Suprapubic skin (tissue), 4 donors: ENCODE measurements around the gene VKORC1. TPM values are rescaled to one million over a fixed set of nuclear protein-coding genes. Genes with fewer than 3 reads are reported as not detected.

Experiments
- DNase-seq, 2 donors: peaks; one replicate each; pipeline ENCODE4 v3.0.0-alpha.2; 2019; ENCODE audit warnings: low spot score in 2 of 2
- H3K27ac ChIP-seq: fragments of 200-600 bp; sonication (generic); one replicate; pipeline ENCODE4 v1.5.1; 2019
- H3K27me3 ChIP-seq: fragments of 200-600 bp; sonication (generic); one replicate; pipeline ENCODE4 v1.5.1; 2019
- H3K36me3 ChIP-seq: fragments of 200-600 bp; sonication (generic); one replicate; pipeline ENCODE4 v1.5.1; 2019
- H3K4me1 ChIP-seq: fragments of 200-600 bp; sonication (generic); one replicate; pipeline ENCODE4 v1.5.1; 2019
- H3K4me3 ChIP-seq: fragments of 200-600 bp; sonication (generic); one replicate; pipeline ENCODE4 v1.5.1; 2019; ENCODE audit warnings: mild to moderate bottlenecking
- H3K9me3 ChIP-seq: fragments of 200-600 bp; sonication (generic); one replicate; pipeline ENCODE4 v1.5.1; 2019
- CTCF ChIP-seq, 2 donors: fragments of 200-600 bp in 1 of 2; fragments of 450-650 bp in 1 of 2; sonication (generic) in 1 of 2; IDR thresholded peaks; one replicate each; pipeline ENCODE4 v1.5.1; 2016 to 2019; ENCODE audit warnings: antibody characterized with exemption in 2 of 2, mild to moderate bottlenecking in 1 of 2, moderate library complexity in 1 of 2
- EP300 ChIP-seq: sonication (generic); formaldehyde crosslinking; IDR thresholded peaks from one replicate; pipeline ENCODE4 v1.6.1; 2017; ENCODE audit warnings: antibody characterized with exemption
- POLR2A ChIP-seq, 2 donors: fragments of 450-650 bp; IDR thresholded peaks; one replicate each; pipeline ENCODE4 v1.6.1; 2017; ENCODE audit warnings: antibody characterized with exemption in 2 of 2, mild to moderate bottlenecking in 2 of 2, moderate library complexity in 2 of 2
- POLR2AphosphoS5 ChIP-seq, 3 donors: sonication (generic); formaldehyde crosslinking; IDR thresholded peaks; one replicate each; pipeline ENCODE4 v1.6.1; 2017; ENCODE audit warnings: antibody characterized with exemption in 3 of 3
- WGBS: methylation state at CpG from one replicate; pipeline ENCODE4 v1.1.5; 2018; 5-methylcytosine and 5-hydroxymethylcytosine counted together
- total RNA-seq, 4 donors: library from RNA; depleted of rRNA; stranded (reverse); fragments of >200 nt; gene quantifications; one replicate each; pipeline ENCODE4 v1.1.0, GENCODE V29; 2016

Gene VKORC1
- total RNA-seq, 4 donors from 2014 or later: 53.8 to 79.3 (median 68.0) TPM

DNA sequence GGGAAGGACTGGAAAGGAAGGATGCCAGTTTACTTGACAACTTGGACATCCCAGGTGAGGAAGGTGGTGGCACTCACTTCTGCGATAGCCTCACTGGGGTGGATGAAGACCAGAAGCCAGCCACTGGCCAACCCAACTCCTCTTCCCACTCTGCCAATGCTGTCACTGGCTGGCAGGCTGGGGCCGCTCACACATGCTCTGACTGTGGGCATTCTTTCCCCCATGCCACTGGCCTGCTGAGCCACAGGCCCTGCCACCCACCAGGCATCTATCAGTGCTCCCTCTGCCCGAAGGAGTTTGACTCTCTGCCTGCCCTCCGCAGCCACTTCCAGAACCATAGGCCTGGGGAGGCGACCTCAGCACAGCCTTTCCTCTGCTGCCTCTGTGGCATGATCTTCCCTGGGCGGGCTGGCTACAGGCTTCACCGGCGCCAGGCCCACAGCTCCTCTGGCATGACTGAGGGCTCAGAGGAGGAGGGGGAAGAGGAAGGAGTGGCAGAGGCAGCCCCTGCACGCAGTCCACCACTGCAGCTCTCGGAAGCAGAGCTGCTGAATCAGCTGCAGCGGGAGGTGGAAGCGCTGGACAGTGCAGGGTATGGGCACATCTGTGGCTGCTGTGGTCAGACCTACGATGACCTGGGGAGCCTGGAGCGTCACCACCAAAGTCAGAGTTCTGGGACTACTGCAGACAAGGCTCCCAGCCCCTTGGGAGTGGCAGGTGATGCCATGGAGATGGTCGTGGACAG, 15.8 kb downstream of the VKORC1 start:
- TF ChIP-seq EP300 (no peak), CTCF (IDR thresholded peaks at IDR 0.05) (no peak), POLR2AphosphoS5 (IDR thresholded peaks at IDR 0.05) (no peak), POLR2A (IDR thresholded peaks at IDR 0.05) (no peak)
- Histone ChIP-seq H3K9me3 (no peaks in the 10 kb centered on the region), H3K4me3 (no peak overlapping the region), H3K4me1 (peaks cover 39% of the 10 kb centered on the region), H3K27me3 (no peaks in the 10 kb centered on the region), H3K27ac (no peak overlapping the region), H3K36me3 (peaks cover 68% of the 10 kb centered on the region)
- 94% methylated on average over 8 of the region's 15 CpGs for WGBS
- DNase-seq: no peak

GRCh38 chr16:31077592-31078396, 16.8 kb downstream of the VKORC1 start:
- Histone ChIP-seq H3K36me3 (peaks cover 61% of the 10 kb centered on the region), H3K4me1 (peaks cover 36% of the 10 kb centered on the region)
- 97% methylated on average over 15 of the region's 30 CpGs for WGBS

GRCh38 chr16:31077024-31077423, 17.6 kb downstream of the VKORC1 start:
- Histone ChIP-seq H3K27ac (no peak overlapping the region), H3K36me3 (peaks cover 54% of the 10 kb centered on the region), H3K4me3 (no peak overlapping the region), H3K9me3 (no peaks in the 10 kb centered on the region), H3K4me1 (peaks cover 38% of the 10 kb centered on the region), H3K27me3 (no peaks in the 10 kb centered on the region)
- DNase-seq: no peak
- 89% methylated on average over 8 of the region's 13 CpGs for WGBS
- TF ChIP-seq POLR2AphosphoS5 (IDR thresholded peaks at IDR 0.05): no peak

More at GRCh38 chr16:31077592-31078396, 16.8 kb downstream of the VKORC1 start:
- no peak overlapping the region for H3K4me3 ChIP-seq
- no peaks in the 10 kb centered on the region for H3K9me3 ChIP-seq
- H3K27ac ChIP-seq: no peak overlapping the region
- TF ChIP-seq EP300 (no peak), POLR2A (IDR thresholded peaks at IDR 0.05) (no peak), POLR2AphosphoS5 (IDR thresholded peaks at IDR 0.05) (no peak), CTCF (IDR thresholded peaks at IDR 0.05) (no peak)
- no peaks in the 10 kb centered on the region for H3K27me3 ChIP-seq
- DNase-seq: no peak

GRCh38 chr16:31076319-31076718, 18.3 kb downstream of the VKORC1 start:
- H3K4me3 ChIP-seq: no peak overlapping the region
- H3K36me3 ChIP-seq: peaks cover 52% of the 10 kb centered on the region
- no peak overlapping the region for H3K27ac ChIP-seq
- H3K27me3 ChIP-seq: no peaks in the 10 kb centered on the region
- H3K9me3 ChIP-seq: no peaks in the 10 kb centered on the region
- WGBS: 68% methylated on average over 14 of the region's 16 CpGs
- H3K4me1 ChIP-seq: peaks cover 38% of the 10 kb centered on the region
- DNase-seq: no peak
- TF ChIP-seq POLR2AphosphoS5 (IDR thresholded peaks at IDR 0.05) (no peak), POLR2A (IDR thresholded peaks at IDR 0.05) (no peak), EP300 (no peak), CTCF (IDR thresholded peaks at IDR 0.05) (no peak)

- peak overlapping the region; percentile 91 for H3K4me3 ChIP-seq
- peaks cover 39% of the 10 kb centered on the region for H3K4me1 ChIP-seq
- TF ChIP-seq POLR2AphosphoS5 (IDR thresholded peaks at IDR 0.05) (no peak), POLR2A (IDR thresholded peaks at IDR 0.05) (no peak), CTCF (IDR thresholded peaks at IDR 0.05) (no peak), EP300 (no peak)
- no peak for DNase-seq
- no peaks in the 10 kb centered on the region for H3K27me3 ChIP-seq
- H3K36me3 ChIP-seq: peaks cover 38% of the 10 kb centered on the region
- 1% methylated on average over 7 of the region's 7 CpGs for WGBS
- H3K9me3 ChIP-seq: no peaks in the 10 kb centered on the region
- peak overlapping the region; percentile 93 for H3K27ac ChIP-seq
Measured at GRCh38 chr16:31074814-31075183, 19.8 kb downstream of the VKORC1 start.
